ENCODE data around the gene VIT.

- TF ChIP-seq CTCF (IDR thresholded peaks at IDR 0.05), result no peak
- no peak for TF ChIP-seq POLR2A (IDR thresholded peaks at IDR 0.05)
These were observed 138.4 kb downstream of the VIT start for GRCh38 chr2:36834731-36835524.
